DND-41 (cell line): ENCODE data around the gene CKLF.

Experiments used
- EZH2 ChIP-seq: IDR thresholded peaks from 3 replicates; pipeline ENCODE4 v1.6.1; 2012; ENCODE audit warnings: borderline replicate concordance, low read depth, mild to moderate bottlenecking, moderate library complexity, low read length, inconsistent platforms; ENCODE audit not compliant: severe bottlenecking
- TF ChIP-seq, protein P1 (sequence below): IDR thresholded peaks from 2 replicates; pipeline ENCODE4 v1.5.1; 2012; ENCODE audit warnings: borderline replicate concordance, low read length, moderate library complexity, mild to moderate bottlenecking; ENCODE audit not compliant: poor library complexity, severe bottlenecking; ENCODE audit errors: extremely low read depth

DNA sequence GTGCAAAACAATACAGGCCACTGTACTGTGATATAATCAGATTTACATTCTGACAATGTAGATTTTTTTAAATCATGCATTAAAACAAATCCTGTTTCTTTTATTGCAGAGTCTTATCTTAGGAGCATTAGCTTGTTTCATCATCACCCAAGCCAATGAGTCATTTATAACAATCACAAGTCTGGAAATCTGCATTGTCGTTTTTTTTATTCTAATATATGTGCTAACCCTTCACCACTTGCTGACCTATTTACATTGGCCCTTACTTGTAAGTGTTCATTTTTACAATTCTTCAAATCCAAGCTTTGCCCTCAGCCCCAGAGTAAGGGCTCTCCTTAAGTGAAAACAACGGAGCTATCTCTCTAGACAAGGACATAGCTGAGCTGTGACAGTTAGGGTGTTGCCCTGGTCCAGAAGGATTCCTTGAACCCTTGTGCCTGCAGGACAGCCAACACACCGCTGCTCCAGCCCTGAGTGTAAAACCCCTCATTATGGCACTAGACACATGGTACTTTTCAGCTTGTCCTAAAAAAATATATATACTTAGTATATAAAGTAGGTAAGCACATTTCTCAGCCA, 17.5 kb downstream of the CKLF start:
- TF ChIP-seq, protein P1, sequence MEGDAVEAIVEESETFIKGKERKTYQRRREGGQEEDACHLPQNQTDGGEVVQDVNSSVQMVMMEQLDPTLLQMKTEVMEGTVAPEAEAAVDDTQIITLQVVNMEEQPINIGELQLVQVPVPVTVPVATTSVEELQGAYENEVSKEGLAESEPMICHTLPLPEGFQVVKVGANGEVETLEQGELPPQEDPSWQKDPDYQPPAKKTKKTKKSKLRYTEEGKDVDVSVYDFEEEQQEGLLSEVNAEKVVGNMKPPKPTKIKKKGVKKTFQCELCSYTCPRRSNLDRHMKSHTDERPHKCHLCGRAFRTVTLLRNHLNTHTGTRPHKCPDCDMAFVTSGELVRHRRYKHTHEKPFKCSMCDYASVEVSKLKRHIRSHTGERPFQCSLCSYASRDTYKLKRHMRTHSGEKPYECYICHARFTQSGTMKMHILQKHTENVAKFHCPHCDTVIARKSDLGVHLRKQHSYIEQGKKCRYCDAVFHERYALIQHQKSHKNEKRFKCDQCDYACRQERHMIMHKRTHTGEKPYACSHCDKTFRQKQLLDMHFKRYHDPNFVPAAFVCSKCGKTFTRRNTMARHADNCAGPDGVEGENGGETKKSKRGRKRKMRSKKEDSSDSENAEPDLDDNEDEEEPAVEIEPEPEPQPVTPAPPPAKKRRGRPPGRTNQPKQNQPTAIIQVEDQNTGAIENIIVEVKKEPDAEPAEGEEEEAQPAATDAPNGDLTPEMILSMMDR: no peak
- TF ChIP-seq EZH2: no peak
